IMR-90 (cell line): Measurements from ENCODE around the gene AKT2. TPM values are rescaled to one million over a fixed set of nuclear protein-coding genes. Genes with fewer than 3 reads are reported as not detected.

Experiments used
- ATAC-seq: fragments of 200-7000 bp; cut with Tn5 transposase; 2 replicates; pipeline ENCODE4 v1.9.1; 2020; ENCODE audit warnings: low read depth, mild to moderate bottlenecking, moderate library complexity
- BruUV-seq: library from RNA; stranded (reverse); fragments of 400-500 nt; replicated peaks from 2 replicates; lab custom pipeline; 2021; lab: Mats Ljungman, UMichigan
- CTCF ChIA-PET: fragments of 300-600 bp; formaldehyde crosslinking; extraction: SDS; loops from one replicate; lab custom pipeline; 2021; ENCODE audit warnings: antibody characterized with exemption; lab: Yijun Ruan, JAX
- POLR2A ChIA-PET: fragments of 300-600 bp; sonication (Branson Sonifier 250); formaldehyde crosslinking; loops from one replicate; lab custom pipeline; 2022; ENCODE audit warnings: antibody characterized with exemption; ENCODE audit not compliant: unreplicated experiment; lab: Charles Lee
- DNase-seq: peaks from one replicate; pipeline ENCODE4 v3.0.0; 2013
- H2AFZ ChIP-seq: replicated peaks from 2 replicates; pipeline ENCODE3; 2013; ENCODE audit warnings: low read length, mild to moderate bottlenecking; ENCODE audit not compliant: poor library complexity
- H2AK5ac ChIP-seq: 2 replicates; pipeline ENCODE4 v1.6.1; 2013; ENCODE audit warnings: low read depth, low read length, inconsistent platforms
- H2AK9ac ChIP-seq: replicated peaks from 2 replicates; pipeline ENCODE3; 2013; ENCODE audit warnings: mild to moderate bottlenecking, low read depth, low read length, moderate library complexity; ENCODE audit not compliant: poor library complexity
- H2BK120ac ChIP-seq: 2 replicates; pipeline ENCODE4 v1.6.1; 2013; ENCODE audit warnings: low read depth, low read length, inconsistent platforms
- H2BK15ac ChIP-seq: 3 replicates; pipeline ENCODE4 v1.6.1; 2013; ENCODE audit warnings: low read depth, low read length, inconsistent platforms
- H2BK20ac ChIP-seq: 2 replicates; pipeline ENCODE4 v1.6.1; 2013; ENCODE audit warnings: low read depth, mild to moderate bottlenecking, inconsistent platforms, low read length, moderate library complexity
- H2BK5ac ChIP-seq: 2 replicates; pipeline ENCODE4 v1.6.1; 2013; ENCODE audit warnings: mild to moderate bottlenecking, low read depth, low read length, inconsistent platforms; ENCODE audit not compliant: poor library complexity, severe bottlenecking
- H3K14ac ChIP-seq: replicated peaks from 2 replicates; pipeline ENCODE4 v1.6.1; 2013; ENCODE audit warnings: low read depth, low read length, inconsistent platforms
- H3K18ac ChIP-seq: 2 replicates; pipeline ENCODE4 v1.6.1; 2013; ENCODE audit warnings: low read depth, low read length, control low read depth
- H3K23ac ChIP-seq: 2 replicates; pipeline ENCODE4 v1.6.1; 2013; ENCODE audit warnings: low read depth, low read length, inconsistent platforms
- H3K27ac ChIP-seq: 2 replicates; pipeline ENCODE4 v1.5.1; 2013; ENCODE audit warnings: mild to moderate bottlenecking, control low read depth, low read length; ENCODE audit not compliant: insufficient read depth
- H3K27me3 ChIP-seq: 2 replicates; pipeline ENCODE4 v1.6.1; 2013; ENCODE audit warnings: low read length; ENCODE audit not compliant: control insufficient read depth, insufficient read depth
- H3K36me3 ChIP-seq: 2 replicates; pipeline ENCODE4 v1.6.1; 2013; ENCODE audit warnings: low read length, mixed read lengths; ENCODE audit not compliant: control insufficient read depth, insufficient read depth
- H3K4ac ChIP-seq: 2 replicates; pipeline ENCODE4 v1.6.1; 2013; ENCODE audit warnings: low read depth, low read length, inconsistent platforms
- H3K4me1 ChIP-seq: 2 replicates; pipeline ENCODE4 v1.6.1; 2013; ENCODE audit warnings: low read length, mixed read lengths; ENCODE audit not compliant: control insufficient read depth, insufficient read depth
- H3K4me2 ChIP-seq: 2 replicates; pipeline ENCODE4 v1.6.1; 2013; ENCODE audit warnings: low read depth, mild to moderate bottlenecking, control low read depth, low read length, moderate library complexity
- H3K4me3 ChIP-seq: 2 replicates; pipeline ENCODE4 v1.5.1; 2013; ENCODE audit warnings: low read depth, mild to moderate bottlenecking, control low read depth, low read length, moderate library complexity; ENCODE audit not compliant: insufficient read depth
- H3K56ac ChIP-seq: 2 replicates; pipeline ENCODE4 v1.6.1; 2013; ENCODE audit warnings: low read length, inconsistent platforms; ENCODE audit not compliant: insufficient read depth; ENCODE audit errors: extremely low read depth
- H3K79me1 ChIP-seq, 2 experiments: 2 replicates each; pipeline ENCODE4 v1.6.1; 2013; ENCODE audit warnings: low read length in 2 of 2, inconsistent platforms in 1 of 2, low read depth in 1 of 2
- H3K9ac ChIP-seq: 2 replicates; pipeline ENCODE4 v1.6.1; 2013; ENCODE audit warnings: low read depth, low read length, control low read depth
- H3K9me1 ChIP-seq: 2 replicates; pipeline ENCODE4 v1.6.1; 2013; ENCODE audit warnings: low read length, inconsistent platforms; ENCODE audit not compliant: insufficient read depth
- H3K9me3 ChIP-seq: 2 replicates; pipeline ENCODE4 v1.6.1; 2013; ENCODE audit warnings: low read length; ENCODE audit not compliant: control insufficient read depth, insufficient read depth
- H4K20me1 ChIP-seq: 2 replicates; pipeline ENCODE4 v1.6.1; 2013; ENCODE audit warnings: low read length, inconsistent platforms; ENCODE audit not compliant: insufficient read depth
- H4K5ac ChIP-seq: 2 replicates; pipeline ENCODE4 v1.6.1; 2013; ENCODE audit warnings: mild to moderate bottlenecking, low read depth, low read length, control low read depth
- H4K8ac ChIP-seq, 2 experiments: 2 replicates each; pipeline ENCODE4 v1.6.1; 2013; ENCODE audit warnings: low read depth in 2 of 2, low read length in 2 of 2, control low read depth in 1 of 2, inconsistent platforms in 1 of 2
- H4K91ac ChIP-seq: 2 replicates; pipeline ENCODE4 v1.6.1; 2013; ENCODE audit warnings: low read depth, low read length, inconsistent platforms; ENCODE audit not compliant: insufficient read depth
- BHLHE40 ChIP-seq: fragments of 150-350 bp; IDR thresholded peaks from 2 replicates; pipeline ENCODE4 v1.6.1; 2016; ENCODE audit warnings: mild to moderate bottlenecking, low read depth, low read length
- CEBPB ChIP-seq: IDR thresholded peaks from 2 replicates; pipeline ENCODE4 v1.6.1; 2012; ENCODE audit warnings: low read depth, low read length, improper control_type of control experiment
- FOS ChIP-seq: fragments of 150-350 bp; IDR thresholded peaks from 2 replicates; pipeline ENCODE4 v1.6.1; 2016; ENCODE audit warnings: low read depth, low read length
- POLR2A ChIP-seq: IDR thresholded peaks from 2 replicates; pipeline ENCODE4 v1.6.1; 2012; ENCODE audit warnings: mild to moderate bottlenecking, low read depth, low read length
- RFX5 ChIP-seq: IDR thresholded peaks from 2 replicates; pipeline ENCODE4 v1.8.0; 2012; ENCODE audit warnings: low read depth, mild to moderate bottlenecking, low read length, moderate library complexity
- SMC3 ChIP-seq: fragments of 150-350 bp; IDR thresholded peaks from 2 replicates; pipeline ENCODE4 v1.6.1; 2016; ENCODE audit warnings: low read depth, mild to moderate bottlenecking, antibody characterized with exemption, low read length, moderate library complexity
- WGBS, 2 experiments: methylation state at CpG; one replicate each; pipeline versions ENCODE4 v1.1.5 to v1.1.7; 2013; ENCODE audit warnings: missing lambda C conversion rate in 2 of 2; ENCODE audit not compliant: insufficient read length in 1 of 2; ENCODE audit errors: extremely low coverage in 2 of 2; 5-methylcytosine and 5-hydroxymethylcytosine counted together
- dilution Hi-C: fragments of 300-500 bp; cut with HindIII; formaldehyde crosslinking; loops from one replicate; pipeline ENCODE4 v1.14.3; 2018; ENCODE audit warnings: low sequenced_read_pairs; ENCODE audit not compliant: unreplicated experiment
- in situ Hi-C: fragments of 300-500 bp; cut with MboI; formaldehyde crosslinking; loops from 3 replicates; pipeline ENCODE4 v1.14.3; 2019; ENCODE audit warnings: low sequenced_read_pairs, inconsistent platforms, mixed read lengths
- intact Hi-C: fragments of 100-400 bp; cut with micrococcal nuclease; formaldehyde crosslinking; loops from 2 replicates; pipeline ENCODE4 v1.10.0; 2022
- polyA plus RNA-seq, 3 experiments: library from polyadenylated mRNA; depleted of rRNA; stranded (reverse); fragments of >200 nt; gene quantifications; 2 replicates each; pipeline ENCODE4 v1.2.3, GENCODE V29; 2012; ENCODE audit warnings: low replicate concordance in 1 of 3
- total RNA-seq: library from RNA; depleted of rRNA; stranded (reverse); fragments of >200 nt; gene quantifications from 2 replicates; pipeline ENCODE4 v1.2.3, GENCODE V29; 2012
- TF ChIP-seq, protein P1 (sequence below): conservative IDR thresholded peaks from 2 replicates; pipeline ENCODE4 v1.5.1; 2012; ENCODE audit warnings: mild to moderate bottlenecking, low read depth, low read length, improper control_type of control experiment
- TF ChIP-seq, protein P2 (sequence below): fragments of 150-350 bp; IDR thresholded peaks from 2 replicates; pipeline ENCODE4 v1.6.1; 2016; ENCODE audit warnings: low read depth, mild to moderate bottlenecking, low read length, moderate library complexity, borderline replicate concordance

AKT2 gene
- total and polyA plus RNA-seq, 2 of the 4 experiments (the other 2 are of a cell fraction), result 61.5 to 104 TPM

DNA sequence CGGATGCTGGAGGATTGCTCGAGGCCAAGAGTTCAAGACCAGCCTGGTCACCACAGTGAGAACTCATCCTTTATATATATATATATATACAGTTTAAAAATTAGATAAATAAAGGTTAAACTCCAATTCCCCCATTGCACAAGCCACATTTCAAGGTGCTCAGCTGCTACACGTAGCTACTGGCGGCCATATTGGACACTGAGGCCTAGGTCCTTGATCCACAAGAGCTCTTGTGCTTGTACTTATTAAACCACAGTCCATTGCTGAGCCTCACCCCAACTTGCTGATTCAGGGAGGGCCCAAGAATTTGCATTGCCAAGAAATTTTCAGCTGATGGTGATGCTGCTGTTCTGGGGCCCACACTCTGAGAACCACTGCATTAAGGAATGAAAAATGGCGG, 76.5 kb downstream of the AKT2 start:
- Histone ChIP-seq H3K9ac (no peak overlapping the region), H3K79me1 (no peaks in the 10 kb centered on the region), H2BK5ac (no peak overlapping the region), H3K56ac (no peak overlapping the region), H2AFZ (peak overlapping the region; percentile 15), H3K4ac (no peak overlapping the region), H3K9me1 (peaks cover 4% of the 10 kb centered on the region), H4K8ac (no peak overlapping the region), H3K27ac (no peak overlapping the region), H2AK9ac (no peak overlapping the region), H2BK120ac (no peak overlapping the region), H3K36me3 (peaks cover 45% of the 10 kb centered on the region), H3K14ac (no peak overlapping the region), H3K27me3 (no peaks in the 10 kb centered on the region), H4K5ac (no peak overlapping the region), H3K9me3 (no peaks in the 10 kb centered on the region), H3K4me2 (no peak overlapping the region), H4K20me1 (no peaks in the 10 kb centered on the region), H2AK5ac (no peak overlapping the region), H3K4me3 (no peak overlapping the region), H2BK20ac (no peak overlapping the region), H3K23ac (no peak overlapping the region), H2BK15ac (no peak overlapping the region), H3K18ac (no peak overlapping the region), H3K4me1 (no peaks in the 10 kb centered on the region), H4K91ac (no peak overlapping the region)
- in situ Hi-C loops, result no loop called here
- ChIA-PET CTCF (no interaction called here), POLR2A (no interaction called here)
- no peak for ATAC-seq
- intact Hi-C loops, result no loop called here
- no TSS peak for BruUV-seq
- TF ChIP-seq CEBPB (no peak), POLR2A (no peak), SMC3 (no peak), BHLHE40 (no peak), RFX5 (no peak), FOS (no peak)
- TF ChIP-seq, protein P1, sequence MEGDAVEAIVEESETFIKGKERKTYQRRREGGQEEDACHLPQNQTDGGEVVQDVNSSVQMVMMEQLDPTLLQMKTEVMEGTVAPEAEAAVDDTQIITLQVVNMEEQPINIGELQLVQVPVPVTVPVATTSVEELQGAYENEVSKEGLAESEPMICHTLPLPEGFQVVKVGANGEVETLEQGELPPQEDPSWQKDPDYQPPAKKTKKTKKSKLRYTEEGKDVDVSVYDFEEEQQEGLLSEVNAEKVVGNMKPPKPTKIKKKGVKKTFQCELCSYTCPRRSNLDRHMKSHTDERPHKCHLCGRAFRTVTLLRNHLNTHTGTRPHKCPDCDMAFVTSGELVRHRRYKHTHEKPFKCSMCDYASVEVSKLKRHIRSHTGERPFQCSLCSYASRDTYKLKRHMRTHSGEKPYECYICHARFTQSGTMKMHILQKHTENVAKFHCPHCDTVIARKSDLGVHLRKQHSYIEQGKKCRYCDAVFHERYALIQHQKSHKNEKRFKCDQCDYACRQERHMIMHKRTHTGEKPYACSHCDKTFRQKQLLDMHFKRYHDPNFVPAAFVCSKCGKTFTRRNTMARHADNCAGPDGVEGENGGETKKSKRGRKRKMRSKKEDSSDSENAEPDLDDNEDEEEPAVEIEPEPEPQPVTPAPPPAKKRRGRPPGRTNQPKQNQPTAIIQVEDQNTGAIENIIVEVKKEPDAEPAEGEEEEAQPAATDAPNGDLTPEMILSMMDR, result no peak
- TF ChIP-seq, protein P2, sequence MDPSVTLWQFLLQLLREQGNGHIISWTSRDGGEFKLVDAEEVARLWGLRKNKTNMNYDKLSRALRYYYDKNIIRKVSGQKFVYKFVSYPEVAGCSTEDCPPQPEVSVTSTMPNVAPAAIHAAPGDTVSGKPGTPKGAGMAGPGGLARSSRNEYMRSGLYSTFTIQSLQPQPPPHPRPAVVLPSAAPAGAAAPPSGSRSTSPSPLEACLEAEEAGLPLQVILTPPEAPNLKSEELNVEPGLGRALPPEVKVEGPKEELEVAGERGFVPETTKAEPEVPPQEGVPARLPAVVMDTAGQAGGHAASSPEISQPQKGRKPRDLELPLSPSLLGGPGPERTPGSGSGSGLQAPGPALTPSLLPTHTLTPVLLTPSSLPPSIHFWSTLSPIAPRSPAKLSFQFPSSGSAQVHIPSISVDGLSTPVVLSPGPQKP, result no peak
- no peak for DNase-seq
- WGBS, 2 experiments, result 100% methylated on average over 3 of the region's 5 CpGs; no CpG with 5 or more reads in 1 of the 2 experiments
- dilution Hi-C loops, result no loop called here
